ENCODE data around the gene PARVB.

DNA sequence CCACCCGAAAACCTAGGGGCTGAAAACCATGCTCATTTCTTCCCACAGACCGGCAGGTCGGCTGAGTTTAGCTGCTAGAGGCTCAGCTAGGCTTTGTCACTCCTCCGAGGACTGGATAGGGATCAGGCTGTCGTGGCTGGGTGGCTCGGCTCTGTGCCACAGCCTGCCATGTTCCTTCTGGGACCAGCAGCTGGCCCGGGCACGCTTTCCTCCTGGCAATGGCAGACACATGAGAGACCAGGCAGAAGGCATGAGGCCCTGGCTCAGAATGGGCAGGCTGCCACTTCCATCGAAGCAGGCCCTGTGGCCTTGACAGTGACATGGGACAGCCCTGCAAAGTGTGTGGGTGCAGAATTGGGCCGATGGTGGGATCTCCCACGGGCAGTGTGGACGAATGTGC is 177.6 kb downstream of the PARVB start:
- TF ChIP-seq, protein P1, sequence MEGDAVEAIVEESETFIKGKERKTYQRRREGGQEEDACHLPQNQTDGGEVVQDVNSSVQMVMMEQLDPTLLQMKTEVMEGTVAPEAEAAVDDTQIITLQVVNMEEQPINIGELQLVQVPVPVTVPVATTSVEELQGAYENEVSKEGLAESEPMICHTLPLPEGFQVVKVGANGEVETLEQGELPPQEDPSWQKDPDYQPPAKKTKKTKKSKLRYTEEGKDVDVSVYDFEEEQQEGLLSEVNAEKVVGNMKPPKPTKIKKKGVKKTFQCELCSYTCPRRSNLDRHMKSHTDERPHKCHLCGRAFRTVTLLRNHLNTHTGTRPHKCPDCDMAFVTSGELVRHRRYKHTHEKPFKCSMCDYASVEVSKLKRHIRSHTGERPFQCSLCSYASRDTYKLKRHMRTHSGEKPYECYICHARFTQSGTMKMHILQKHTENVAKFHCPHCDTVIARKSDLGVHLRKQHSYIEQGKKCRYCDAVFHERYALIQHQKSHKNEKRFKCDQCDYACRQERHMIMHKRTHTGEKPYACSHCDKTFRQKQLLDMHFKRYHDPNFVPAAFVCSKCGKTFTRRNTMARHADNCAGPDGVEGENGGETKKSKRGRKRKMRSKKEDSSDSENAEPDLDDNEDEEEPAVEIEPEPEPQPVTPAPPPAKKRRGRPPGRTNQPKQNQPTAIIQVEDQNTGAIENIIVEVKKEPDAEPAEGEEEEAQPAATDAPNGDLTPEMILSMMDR (IDR thresholded peaks at IDR 0.05): no peak
- no peak for TF ChIP-seq POLR2A (IDR thresholded peaks at IDR 0.05)
- TF ChIP-seq POLR2AphosphoS5 (IDR thresholded peaks at IDR 0.05): no peak
